Measurements from ENCODE around the gene MAP7D2.
A peak's percentile ranks its signal among the peaks of the same experiment; 100 is the strongest.
"Not testable (repeated sequence)": the region's sequence is repeated elsewhere in the genome, so short reads cannot be mapped to it uniquely, and the experiment has no call there.

MAP7D2 gene

DNA sequence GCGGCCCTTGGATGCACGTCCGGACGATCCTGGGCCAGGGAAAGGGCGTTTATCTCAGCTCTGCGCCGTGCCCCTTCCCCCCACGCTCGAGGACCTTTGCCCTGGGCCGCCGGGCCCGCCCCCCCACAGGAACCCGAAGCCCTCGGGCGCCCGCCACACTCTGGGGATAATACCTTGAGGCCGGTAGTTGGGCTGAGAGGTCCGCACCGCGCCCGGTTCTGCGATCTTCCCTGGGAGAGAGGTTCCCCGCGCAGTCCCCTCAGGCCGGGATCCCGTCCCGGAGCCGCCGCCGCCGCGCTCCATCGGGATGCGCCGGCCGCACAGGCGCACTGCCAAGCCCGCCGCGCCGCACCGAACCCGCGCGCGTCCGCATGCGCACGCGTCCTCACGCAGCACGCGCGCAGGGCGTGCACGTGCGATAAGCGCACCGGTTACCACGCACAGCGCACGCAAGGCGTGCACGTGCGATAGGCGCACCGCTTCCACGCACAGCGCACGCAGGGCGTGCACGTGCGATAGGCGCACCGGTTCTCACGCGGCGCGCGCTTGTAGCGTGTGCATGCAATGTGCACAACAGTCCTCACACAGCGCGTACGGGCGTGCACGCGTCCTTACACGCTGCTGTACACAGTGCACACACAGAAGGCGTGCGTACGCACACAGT is at the start of gene MAP7D2:
TSS of gene MAP7D2 (minus strand) at position 331 of the 664 bp plus-strand sequence. CDS start at position 303, 28 bp downstream.
- no peak for DNase-seq (ENCODE audit: low read depth)
- peak within 1 kb of the TSS; percentile 36 for H3K4me3 ChIP-seq (ENCODE audit: low read length)
- TF ChIP-seq, protein P1, sequence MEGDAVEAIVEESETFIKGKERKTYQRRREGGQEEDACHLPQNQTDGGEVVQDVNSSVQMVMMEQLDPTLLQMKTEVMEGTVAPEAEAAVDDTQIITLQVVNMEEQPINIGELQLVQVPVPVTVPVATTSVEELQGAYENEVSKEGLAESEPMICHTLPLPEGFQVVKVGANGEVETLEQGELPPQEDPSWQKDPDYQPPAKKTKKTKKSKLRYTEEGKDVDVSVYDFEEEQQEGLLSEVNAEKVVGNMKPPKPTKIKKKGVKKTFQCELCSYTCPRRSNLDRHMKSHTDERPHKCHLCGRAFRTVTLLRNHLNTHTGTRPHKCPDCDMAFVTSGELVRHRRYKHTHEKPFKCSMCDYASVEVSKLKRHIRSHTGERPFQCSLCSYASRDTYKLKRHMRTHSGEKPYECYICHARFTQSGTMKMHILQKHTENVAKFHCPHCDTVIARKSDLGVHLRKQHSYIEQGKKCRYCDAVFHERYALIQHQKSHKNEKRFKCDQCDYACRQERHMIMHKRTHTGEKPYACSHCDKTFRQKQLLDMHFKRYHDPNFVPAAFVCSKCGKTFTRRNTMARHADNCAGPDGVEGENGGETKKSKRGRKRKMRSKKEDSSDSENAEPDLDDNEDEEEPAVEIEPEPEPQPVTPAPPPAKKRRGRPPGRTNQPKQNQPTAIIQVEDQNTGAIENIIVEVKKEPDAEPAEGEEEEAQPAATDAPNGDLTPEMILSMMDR (conservative IDR thresholded peaks at IDR 0.05; ENCODE audit: low read length): no peak

DNA sequence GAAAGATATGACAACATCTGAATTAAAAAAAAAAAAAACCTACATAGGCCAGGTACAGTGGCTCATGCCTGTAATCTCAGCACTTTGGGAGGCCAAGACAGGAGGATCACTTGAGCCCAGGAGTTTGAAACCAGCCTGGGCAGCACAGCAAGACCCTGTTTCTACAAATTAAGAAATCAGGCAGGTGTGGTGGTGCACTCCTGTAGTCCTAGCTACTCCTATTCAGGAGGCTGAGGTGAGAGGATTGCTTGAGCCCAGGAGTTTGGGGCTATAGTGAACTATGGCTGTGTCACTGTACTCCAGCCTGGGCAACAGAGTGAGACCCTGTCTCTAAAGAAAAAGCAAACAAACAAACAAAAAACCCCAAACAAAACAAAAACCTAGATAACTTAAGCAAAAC is 45.8 kb upstream of the MAP7D2 start:
- not testable (repeated sequence) for H3K4me3 ChIP-seq (ENCODE audit: low read length); DNase-seq (ENCODE audit: low read depth)

DNA sequence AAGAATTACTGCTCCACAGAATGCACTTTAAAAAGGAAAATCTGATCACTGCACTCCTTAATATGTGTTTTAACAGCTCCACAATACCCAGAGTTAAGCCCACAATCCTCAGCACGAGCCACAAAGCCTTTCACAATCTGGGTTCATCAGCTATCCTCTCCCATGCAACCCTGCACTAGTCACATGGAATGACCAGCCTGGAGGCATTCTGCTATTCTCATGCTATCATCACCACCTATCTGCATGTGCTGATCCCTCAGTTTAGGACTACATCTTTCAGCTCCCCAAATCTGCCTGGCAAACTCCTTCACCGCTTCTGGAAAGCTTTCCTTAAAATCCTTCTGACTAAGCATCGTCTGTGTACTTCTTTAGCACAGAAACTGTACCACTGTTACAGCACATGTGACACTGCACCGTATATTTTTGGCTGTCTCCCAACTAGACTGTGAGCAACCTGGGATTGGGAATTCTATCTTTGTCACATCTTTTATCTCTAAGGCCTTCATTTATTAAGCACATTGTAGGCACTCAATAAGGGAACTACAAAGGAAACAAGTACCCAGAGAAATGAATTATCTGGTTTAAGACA is 43.2 kb upstream of the MAP7D2 start:
- no peak overlapping the region for H3K4me3 ChIP-seq (ENCODE audit: low read length)
- DNase-seq (ENCODE audit: low read depth): no peak
- TF ChIP-seq, protein P1 (conservative IDR thresholded peaks at IDR 0.05; ENCODE audit: low read length): no peak

DNA sequence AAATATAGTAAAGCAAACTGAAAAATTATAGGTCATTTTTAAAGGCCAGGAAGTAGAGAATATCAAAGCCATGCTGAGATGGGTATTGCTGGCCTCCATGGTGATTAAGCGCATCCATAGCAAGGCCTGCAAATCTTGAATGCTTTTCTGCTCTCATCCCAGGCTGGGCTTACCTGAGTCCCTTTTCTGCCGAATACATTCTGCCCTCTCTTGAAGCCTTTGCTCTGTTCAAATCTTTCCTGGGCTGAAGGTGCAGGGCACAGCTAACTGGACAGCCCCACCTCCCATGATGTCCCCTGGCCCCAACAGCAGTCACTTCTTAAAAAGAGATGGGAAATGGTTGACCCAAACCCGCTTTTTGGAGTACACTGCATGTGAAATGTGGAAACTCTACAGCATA is 35.0 kb upstream of the MAP7D2 start:
- no peak for DNase-seq (ENCODE audit: low read depth)
- TF ChIP-seq, protein P1 (conservative IDR thresholded peaks at IDR 0.05; ENCODE audit: low read length): no peak

DNA sequence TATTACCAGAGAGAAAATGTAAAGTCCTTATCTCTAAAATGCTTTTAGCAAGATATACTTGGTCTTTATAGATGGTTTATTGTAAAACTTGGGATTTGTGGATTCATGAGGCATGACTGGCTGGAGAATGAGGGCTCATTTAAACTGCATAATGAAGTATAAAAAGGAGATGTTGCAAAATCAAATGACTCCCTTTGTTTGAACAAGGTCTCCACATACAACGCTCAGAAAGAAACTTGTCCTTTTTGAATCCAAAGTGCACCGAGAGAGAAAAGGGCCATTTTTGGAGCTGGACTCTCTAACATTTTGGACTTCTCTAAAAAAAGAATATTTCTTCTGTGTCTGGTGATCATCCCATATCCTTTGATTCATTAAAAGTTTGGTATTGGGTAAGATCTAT is 32.6 kb upstream of the MAP7D2 start:
- DNase-seq (ENCODE audit: low read depth): no peak

More for the DNA sequence above, 35.0 kb upstream of the MAP7D2 start:
- H3K4me3 ChIP-seq (ENCODE audit: low read length): no peak overlapping the region

DNA sequence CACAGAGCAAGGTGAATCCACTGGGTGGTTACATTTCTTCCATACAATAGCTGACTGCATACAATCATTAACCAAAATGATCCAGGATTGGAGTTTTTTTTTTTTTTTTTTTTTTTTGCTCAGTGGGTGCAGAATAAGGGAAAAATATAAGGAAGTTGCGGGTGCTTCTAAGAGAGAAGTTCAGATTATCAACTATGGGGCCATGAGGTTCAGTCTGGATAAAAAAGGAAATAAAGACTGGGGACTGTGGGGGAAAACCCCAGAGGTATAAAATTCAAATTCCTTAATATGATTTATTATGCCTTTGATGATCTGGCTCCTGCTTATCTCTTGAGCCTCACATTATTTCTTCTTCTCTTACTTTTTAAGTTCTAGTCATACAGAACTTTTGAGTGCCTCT is 30.9 kb upstream of the MAP7D2 start:
- no peak for DNase-seq (ENCODE audit: low read depth)
- TF ChIP-seq, protein P1 (conservative IDR thresholded peaks at IDR 0.05; ENCODE audit: low read length): no peak
- no peak overlapping the region for H3K4me3 ChIP-seq (ENCODE audit: low read length)

More for the DNA sequence above, 32.6 kb upstream of the MAP7D2 start:
- TF ChIP-seq, protein P1 (conservative IDR thresholded peaks at IDR 0.05; ENCODE audit: low read length): no peak
- H3K4me3 ChIP-seq (ENCODE audit: low read length): no peak overlapping the region

DNA sequence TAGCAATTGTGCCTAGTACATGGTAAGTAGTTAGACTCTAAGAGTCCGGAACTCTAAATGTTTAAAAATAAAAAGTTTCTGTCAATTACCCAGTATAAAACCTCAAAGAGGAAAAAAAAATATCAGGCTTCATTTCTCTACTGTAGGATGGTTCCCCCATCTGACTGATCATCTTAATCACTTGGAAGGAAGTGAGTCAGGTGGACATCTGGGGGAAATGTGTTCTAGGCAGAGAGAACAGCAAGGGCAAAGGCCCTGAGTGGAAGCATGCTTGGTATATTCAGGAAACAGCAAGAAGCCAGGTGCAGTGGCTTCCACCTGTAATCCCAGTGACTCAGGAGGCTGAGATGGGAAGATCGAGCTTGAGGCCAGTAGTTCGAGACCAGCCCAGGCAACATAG is 27.8 kb upstream of the MAP7D2 start:
- TF ChIP-seq, protein P1 (conservative IDR thresholded peaks at IDR 0.05; ENCODE audit: low read length): no peak
- no peak overlapping the region for H3K4me3 ChIP-seq (ENCODE audit: low read length)
- DNase-seq (ENCODE audit: low read depth): peak; percentile 45

Measured in AG10803 (cell line).